SK-N-MC (cell line): ENCODE results near the gene MLYCD.

Experiments used
- DNase-seq: peaks from one replicate; pipeline ENCODE4 v3.0.0-alpha.2; 2011; ENCODE audit warnings: low read depth, low spot score
- H3K27ac ChIP-seq: fragments of 200-600 bp; sonication (generic); 2 replicates; pipeline ENCODE4 v1.5.1; 2016; ENCODE audit warnings: mixed run types
- H3K36me3 ChIP-seq: fragments of 200-600 bp; sonication (generic); 2 replicates; pipeline ENCODE4 v1.6.1; 2017; ENCODE audit warnings: antibody characterized with exemption, low read length, mixed read lengths; ENCODE audit not compliant: insufficient read depth
- H3K4me3 ChIP-seq: fragments of 200-600 bp; sonication (generic); 2 replicates; pipeline ENCODE4 v1.5.1; 2016
- H3K9ac ChIP-seq: fragments of 200-600 bp; sonication (generic); 2 replicates; pipeline ENCODE4 v1.8.0; 2017; ENCODE audit warnings: mixed run types, mixed read lengths; ENCODE audit not compliant: insufficient read length
- H3K9me3 ChIP-seq: fragments of 200-600 bp; sonication (generic); 2 replicates; pipeline ENCODE4 v1.6.1; 2017; ENCODE audit warnings: low read depth, mild to moderate bottlenecking, antibody characterized with exemption, low read length, moderate library complexity, mixed read lengths
- EZH2 ChIP-seq: fragments of 200-600 bp; sonication (generic); IDR thresholded peaks from one replicate; pipeline ENCODE4 v1.6.1; 2017; ENCODE audit warnings: antibody characterized with exemption
- FOXP2 ChIP-seq: optimal IDR thresholded peaks from 2 replicates; pipeline ENCODE3; 2011; ENCODE audit warnings: mild to moderate bottlenecking, moderate library complexity; ENCODE audit not compliant: insufficient read depth; ENCODE audit errors: extremely low read length, control extremely low read depth
- POLR2AphosphoS5 ChIP-seq: IDR thresholded peaks from 2 replicates; pipeline ENCODE4 v1.6.1; 2012; ENCODE audit warnings: mild to moderate bottlenecking, low read depth, low read length, borderline replicate concordance

Gene MLYCD

DNA sequence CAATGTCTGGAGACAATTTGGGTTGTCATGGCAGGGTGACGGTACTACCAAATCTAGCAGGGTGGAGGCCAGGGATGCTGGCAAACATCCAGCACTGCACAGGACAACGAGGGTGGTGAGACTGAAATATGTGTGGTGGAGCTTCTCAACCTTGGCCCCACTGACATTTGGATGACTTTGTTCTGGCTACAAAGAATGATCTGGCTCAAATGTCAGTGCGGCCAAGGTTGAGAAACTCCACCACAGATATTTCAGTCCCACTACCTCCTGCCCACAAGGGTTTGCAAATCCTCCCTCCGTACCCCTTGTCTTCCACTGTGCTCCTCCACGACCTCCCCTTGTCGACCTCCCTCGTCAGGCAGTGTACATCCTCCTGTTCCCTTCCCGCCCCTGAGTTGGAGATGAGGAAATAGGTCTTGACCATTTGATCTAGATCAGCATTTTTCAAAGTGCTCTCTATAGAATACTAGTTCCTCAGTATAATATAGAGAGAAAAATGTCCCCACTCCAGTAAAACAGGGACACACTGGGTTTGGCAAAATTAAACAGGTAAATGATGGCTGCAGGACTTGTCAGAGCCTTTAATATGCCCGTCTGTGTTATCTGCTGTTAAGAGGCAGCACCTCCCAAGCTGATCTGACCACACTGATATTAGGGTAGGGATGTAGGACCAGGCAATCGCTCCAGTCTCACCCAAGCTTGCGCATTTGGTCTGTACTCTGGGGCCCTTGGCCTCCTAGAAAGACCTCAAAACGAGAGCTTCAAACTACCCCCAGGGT lies 60.9 kb downstream of the MLYCD start:
- Histone ChIP-seq H3K4me3 (no peak overlapping the region), H3K9ac (no peak overlapping the region), H3K9me3 (no peaks in the 10 kb centered on the region), H3K36me3 (no peaks in the 10 kb centered on the region), H3K27ac (no peak overlapping the region)
- TF ChIP-seq EZH2 (no peak), FOXP2 (no peak), POLR2AphosphoS5 (no peak)
- no peak for DNase-seq

GRCh38 chr16:83960521-83961249 lies 61.8 kb downstream of the MLYCD start:
- TF ChIP-seq EZH2 (no peak), POLR2AphosphoS5 (no peak), FOXP2 (no peak)
- Histone ChIP-seq H3K4me3 (no peak overlapping the region), H3K9ac (no peak overlapping the region), H3K36me3 (no peaks in the 10 kb centered on the region), H3K9me3 (no peaks in the 10 kb centered on the region), H3K27ac (no peak overlapping the region)
- no peak for DNase-seq

DNA sequence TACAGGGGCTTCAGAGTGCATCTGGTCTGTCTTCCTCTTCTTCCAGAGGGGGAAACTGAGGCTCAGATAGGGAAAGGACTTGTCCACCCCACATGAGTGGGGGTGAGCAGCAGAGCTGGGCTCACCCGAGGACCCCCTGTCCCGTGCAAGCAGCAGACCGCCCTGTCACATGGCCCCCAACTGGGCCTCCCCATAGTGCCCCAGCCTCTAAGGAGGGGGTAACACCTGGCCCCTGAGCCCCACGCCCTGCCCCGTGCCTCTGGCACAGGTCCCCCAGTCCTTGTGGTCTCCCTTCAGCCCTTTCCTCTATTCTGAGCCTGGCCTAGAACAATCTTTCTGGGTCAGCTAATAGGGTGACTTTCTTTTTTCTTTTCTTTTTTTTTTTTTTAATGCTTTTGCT lies 62.7 kb downstream of the MLYCD start:
- Histone ChIP-seq H3K36me3 (no peaks in the 10 kb centered on the region), H3K4me3 (no peak overlapping the region), H3K27ac (no peak overlapping the region), H3K9me3 (no peaks in the 10 kb centered on the region), H3K9ac (no peak overlapping the region)
- no peak for TF ChIP-seq POLR2AphosphoS5
- TF ChIP-seq EZH2: no peak
- TF ChIP-seq FOXP2: no peak
- DNase-seq: no peak

DNA sequence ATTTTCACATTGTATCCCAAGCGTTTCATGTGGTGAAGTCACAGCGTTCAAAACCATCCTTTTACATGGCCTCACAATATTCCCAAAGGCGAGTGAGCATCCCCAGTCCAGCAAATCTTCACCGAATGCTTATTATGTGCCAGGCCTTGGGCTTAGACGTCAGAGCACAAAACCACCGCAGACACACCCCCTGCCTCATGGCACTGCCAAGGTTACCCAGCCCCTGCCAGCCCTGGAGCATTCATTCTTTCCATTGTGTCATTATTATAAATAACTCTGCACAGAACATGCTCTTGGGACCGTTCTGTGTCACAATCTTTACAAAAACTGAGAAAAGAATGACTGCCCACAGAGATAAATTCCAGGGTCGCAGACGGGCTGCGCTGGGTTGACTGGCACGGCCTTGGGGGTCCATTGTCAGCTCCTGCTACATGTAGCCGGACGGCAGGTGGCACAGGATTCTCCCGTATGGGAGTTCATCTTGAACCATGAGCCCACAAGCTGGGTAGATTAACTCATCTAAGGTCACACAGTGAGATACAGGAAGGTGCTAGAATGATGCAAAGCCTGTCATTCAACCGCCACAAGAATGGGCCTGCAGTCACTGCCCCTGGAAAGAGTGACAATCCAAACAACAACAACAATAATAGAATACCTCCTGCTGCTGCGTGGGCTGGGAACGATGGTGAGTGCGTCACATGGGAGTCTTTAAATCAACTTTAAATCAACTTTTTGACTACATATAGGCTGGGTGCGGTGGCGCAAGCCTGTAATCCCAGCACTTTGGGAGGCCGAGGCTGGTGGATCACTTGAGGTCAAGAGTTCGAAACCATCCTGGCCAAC lies 64.6 kb downstream of the MLYCD start:
- no peak for TF ChIP-seq POLR2AphosphoS5
- TF ChIP-seq FOXP2: no peak
- TF ChIP-seq EZH2: no peak

GRCh38 chr16:83964684-83965443 lies 65.9 kb downstream of the MLYCD start:
- Histone ChIP-seq H3K27ac (no peak overlapping the region), H3K9ac (no peak overlapping the region), H3K4me3 (no peak overlapping the region), H3K36me3 (no peaks in the 10 kb centered on the region), H3K9me3 (no peaks in the 10 kb centered on the region)
- TF ChIP-seq FOXP2 (no peak), EZH2 (no peak), POLR2AphosphoS5 (no peak)
- DNase-seq: no peak

More for the DNA sequence above, 64.6 kb downstream of the MLYCD start:
- Histone ChIP-seq H3K36me3 (no peaks in the 10 kb centered on the region), H3K27ac (no peak overlapping the region), H3K9ac (no peak overlapping the region), H3K4me3 (no peak overlapping the region), H3K9me3 (no peaks in the 10 kb centered on the region)
- no peak for DNase-seq

GRCh38 chr16:83965444-83966152 lies 66.7 kb downstream of the MLYCD start:
- TF ChIP-seq EZH2: no peak
- no peak for TF ChIP-seq FOXP2
- no peak for DNase-seq
- Histone ChIP-seq H3K27ac (no peak overlapping the region), H3K36me3 (no peaks in the 10 kb centered on the region), H3K9me3 (no peaks in the 10 kb centered on the region), H3K9ac (no peak overlapping the region), H3K4me3 (no peak overlapping the region)

GRCh38 chr16:83966153-83966696 lies 67.3 kb downstream of the MLYCD start:
- Histone ChIP-seq H3K27ac (no peak overlapping the region), H3K36me3 (no peaks in the 10 kb centered on the region), H3K4me3 (no peak overlapping the region), H3K9ac (no peak overlapping the region), H3K9me3 (no peaks in the 10 kb centered on the region)
- no peak for DNase-seq
- TF ChIP-seq FOXP2 (no peak), POLR2AphosphoS5 (no peak), EZH2 (no peak)
